Adipose tissue (tissue), 3 donors: ENCODE results near the gene TSPEAR. TPM values are rescaled to one million over a fixed set of nuclear protein-coding genes. Genes with fewer than 3 reads are reported as not detected.

Experiments used
- H3K27ac ChIP-seq: one replicate; pipeline ENCODE4 v1.5.1; 2013; ENCODE audit warnings: low read depth, low read length
- WGBS, 3 donors: extraction: QIAGEN DNeasy Blood & Tissue Kit; methylation state at CpG; one replicate each; pipeline ENCODE4 v1.1.7; 2013; 5-methylcytosine and 5-hydroxymethylcytosine counted together
- polyA plus RNA-seq, 3 donors: library from polyadenylated mRNA; stranded (reverse); fragments of 200-250 nt; gene quantifications; one replicate each; pipeline ENCODE4 v1.2.3, GENCODE V29; 2013
- donor health status: healthy with polysubstance abuse.
- donor health status: Bipolar disorder and iron deficiency.
- donor health status: healthy.

TSPEAR gene
- polyA plus RNA-seq, 3 donors, result 0.07 to 0.56 (median 0.10) TPM

DNA sequence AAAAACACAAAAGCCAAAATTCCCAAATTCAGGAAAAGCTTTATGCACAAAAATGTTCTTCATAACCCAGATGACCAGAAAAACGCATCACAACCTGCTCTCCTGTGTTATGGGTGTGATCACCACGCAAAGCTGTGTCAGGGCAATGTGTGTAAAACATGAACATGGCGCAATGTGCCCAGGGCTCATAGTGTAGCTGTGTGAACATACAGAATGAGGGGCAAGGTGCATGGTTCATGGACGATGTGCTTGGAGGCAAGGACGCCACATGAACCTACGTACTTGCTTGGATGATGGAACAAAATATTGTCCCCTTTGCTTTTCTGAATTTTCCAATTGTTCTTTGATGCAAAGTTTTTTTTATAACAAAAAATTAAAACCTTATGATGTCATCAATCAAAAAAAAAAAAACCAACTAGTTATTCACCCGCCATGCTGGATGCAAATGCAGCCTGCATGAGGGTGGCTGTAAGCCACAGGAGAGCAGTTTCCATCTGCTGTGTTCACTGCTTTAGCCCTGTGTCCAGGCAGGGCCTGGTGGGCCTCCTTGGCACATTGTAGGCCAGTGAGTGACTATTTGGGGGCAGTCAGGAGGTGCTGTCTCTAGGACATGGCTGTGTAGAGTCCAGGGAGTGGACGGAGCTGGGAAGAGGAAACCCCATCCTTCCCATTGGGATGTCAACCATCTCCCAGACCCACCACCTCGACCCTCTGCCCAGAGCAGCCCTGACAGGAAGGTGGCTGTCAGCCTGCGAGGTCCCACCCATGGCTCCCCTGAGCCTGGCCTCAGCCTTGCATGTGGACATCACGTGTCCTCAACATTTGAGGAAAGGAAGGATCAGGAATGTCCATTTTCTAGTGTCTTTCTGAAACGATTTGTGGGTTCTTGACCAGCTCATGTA is 185.0 kb downstream of the TSPEAR start:
- no peak overlapping the region for H3K27ac ChIP-seq
- WGBS, 3 donors, result 80 to 86% (median 85%) methylated on average over 12 of the region's 12 CpGs

DNA sequence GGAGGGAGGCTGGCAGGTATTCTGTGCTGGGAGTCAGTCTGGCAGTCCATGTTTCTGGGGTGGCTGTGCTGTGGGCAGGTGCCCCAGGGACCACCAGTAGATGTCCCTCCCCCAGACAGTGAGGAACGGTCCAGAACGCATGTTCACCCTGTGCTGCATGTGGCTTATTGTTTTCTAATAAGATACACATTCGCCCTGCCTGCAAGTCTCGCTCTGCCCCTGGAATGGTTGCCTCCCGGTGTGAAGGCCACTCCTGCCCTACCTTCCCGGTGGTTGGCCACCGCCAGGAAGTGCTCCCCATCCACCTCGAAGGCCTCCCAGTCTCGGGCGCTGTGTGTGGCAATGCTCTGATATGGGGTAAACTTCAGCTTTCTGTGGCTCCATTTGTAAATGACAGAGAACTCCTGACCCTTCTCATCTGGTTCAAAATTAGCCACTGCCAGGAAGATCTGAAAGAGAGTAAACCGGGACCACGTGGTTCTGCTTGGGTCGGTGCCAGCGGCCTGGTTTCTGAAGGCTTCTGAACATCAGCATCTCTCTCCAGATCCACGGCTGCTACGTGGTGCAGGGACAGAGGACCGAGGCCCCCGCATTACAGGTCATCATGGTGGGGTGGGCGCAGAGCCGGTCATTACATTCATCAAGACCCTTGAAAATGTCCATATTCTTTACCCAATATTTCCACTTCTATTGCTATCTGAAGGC is 185.8 kb downstream of the TSPEAR start:
- WGBS, 3 donors, result 82 to 87% (median 85%) methylated on average over 20 of the region's 20 CpGs

DNA sequence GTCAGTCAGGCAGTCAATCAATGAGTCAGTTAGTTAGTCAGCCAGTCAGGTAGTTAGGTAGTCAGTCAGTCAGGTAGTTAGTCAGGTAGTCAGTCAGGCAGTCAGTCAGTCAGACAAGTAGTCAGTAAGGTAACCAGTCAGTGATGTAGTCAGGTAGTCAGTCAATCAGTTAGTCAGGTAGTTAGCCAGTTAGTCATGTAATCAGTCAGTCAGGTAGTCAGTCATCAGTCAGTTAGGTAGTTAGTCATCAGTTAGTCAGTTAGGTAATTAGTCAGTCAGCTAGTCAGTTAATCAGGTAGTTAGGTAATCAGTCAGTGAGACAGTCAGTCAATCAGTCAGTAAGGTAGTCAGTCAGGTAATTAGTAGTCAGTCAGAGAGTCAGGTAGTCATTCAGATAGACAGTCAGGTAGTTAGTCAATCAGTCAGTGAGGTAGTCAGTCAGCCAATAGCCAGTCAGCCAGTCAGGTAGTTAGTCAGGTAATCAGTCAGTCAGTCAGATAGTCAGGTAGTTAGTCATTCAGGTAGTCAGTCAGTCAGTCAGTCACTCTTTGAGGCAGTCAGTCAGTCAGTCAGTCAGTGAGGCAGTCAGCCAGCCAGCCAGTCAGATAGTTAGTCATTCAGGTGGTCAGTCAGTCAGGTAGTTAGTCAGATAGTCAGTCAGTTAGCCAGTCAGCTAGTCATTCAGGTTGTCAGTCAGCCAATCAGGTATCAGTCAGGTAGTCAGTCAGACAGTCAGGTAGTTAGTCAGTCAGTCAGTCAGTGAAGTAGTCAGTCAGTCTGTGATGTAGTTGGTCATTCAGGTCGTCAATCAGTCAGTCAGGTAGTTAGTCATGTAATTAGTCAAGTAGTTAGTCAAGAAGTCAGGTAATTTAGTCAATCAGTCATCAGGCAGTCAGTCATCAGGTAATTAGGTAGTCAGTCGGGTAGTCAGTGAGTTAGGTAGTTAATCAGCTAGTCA is 186.7 kb downstream of the TSPEAR start:
- H3K27ac ChIP-seq, result no peak overlapping the region
- WGBS, 3 donors, result 54 to 82% (median 77%) methylated on average over 2 of the region's 2 CpGs

More for the DNA sequence above, 185.8 kb downstream of the TSPEAR start:
- H3K27ac ChIP-seq, result no peak overlapping the region

DNA sequence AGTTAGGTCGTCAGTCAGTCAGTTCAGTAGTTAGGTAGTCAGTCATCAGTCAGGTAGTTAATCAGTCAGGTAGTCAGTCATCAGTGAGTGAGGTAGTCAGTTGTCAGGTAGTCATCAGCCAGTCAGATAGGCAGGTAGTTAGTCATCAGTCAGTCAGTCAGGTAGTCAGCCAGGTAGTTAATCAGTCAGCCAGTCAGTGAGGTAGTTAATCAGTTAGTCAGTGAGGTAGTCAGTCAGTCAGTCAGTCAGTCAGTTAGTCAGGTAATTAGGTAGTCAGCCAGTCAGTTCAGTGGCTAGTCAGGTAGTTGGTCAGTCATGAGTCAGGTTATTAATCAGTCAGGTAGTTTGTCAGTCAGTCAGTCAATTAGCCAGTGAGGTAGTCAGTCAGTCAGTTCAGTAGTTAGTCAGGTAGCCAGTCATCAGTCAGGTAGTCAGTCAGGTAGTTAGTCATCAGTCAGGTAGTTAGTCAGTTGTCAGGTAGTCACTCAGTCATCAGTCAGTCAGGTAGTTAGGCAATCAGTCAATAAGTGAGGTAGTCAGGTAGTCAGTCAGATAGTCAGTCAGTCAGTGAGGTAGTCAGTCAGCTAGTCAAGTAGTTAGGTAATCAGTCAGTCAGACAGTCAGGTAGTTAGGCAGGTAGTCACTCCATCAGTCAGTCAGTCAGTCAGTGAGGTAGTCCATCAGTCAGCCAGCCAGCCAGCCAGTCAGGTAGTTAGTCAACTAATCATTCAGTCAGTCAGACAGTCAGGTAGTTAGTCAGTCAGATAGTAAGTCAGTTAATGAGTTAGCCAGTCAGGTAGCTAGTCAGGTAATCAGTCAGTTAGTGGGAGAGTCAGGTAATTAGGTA is 187.6 kb downstream of the TSPEAR start:
- WGBS, 3 donors, result 35 to 86% (median 85%) methylated on average over 1 of the region's 1 CpG
- no peak overlapping the region for H3K27ac ChIP-seq

- H3K27ac ChIP-seq, result no peak overlapping the region
- 50 to 83% (median 73%) methylated on average over 1 of the region's 1 CpG for WGBS, 3 donors
These were observed 188.6 kb downstream of the TSPEAR start for GRCh38 chr21:44522753-44523204.

- WGBS, 3 donors, result 83 to 90% (median 89%) methylated on average over 31 to 33 of the region's 33 CpGs
- H3K27ac ChIP-seq, result no peak overlapping the region
These were observed 189.2 kb downstream of the TSPEAR start for GRCh38 chr21:44521928-44522752.

DNA sequence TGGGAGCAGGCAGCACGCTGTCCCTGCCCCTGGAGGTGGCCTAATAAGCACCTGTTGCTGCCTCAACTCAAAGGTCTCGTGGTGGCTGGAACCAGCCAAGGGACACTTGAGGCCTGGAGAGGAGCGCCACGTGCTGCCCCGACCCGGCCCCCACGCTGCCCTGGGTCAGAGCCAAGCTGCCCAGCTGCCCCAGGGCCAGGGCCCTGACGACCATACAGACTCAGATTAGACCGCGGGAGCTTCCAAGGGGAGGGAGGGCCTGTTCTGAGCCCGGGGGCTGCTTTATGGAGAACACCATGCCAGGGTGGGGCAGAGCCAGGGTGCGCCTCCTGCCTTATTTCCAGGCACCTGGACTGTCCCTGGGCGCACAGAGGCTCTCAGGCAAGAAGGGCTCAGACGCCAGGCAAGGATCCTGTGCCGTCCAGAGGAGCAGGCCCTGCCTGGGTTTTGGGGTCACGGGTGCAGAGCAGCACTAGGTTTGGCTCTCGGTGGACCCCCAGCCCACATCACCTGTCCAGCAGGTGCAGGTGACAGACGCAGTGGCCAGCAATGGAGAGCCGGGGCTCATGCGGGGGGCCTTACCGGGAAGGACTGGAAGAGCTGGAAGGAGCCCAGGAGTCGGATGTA is 190.0 kb downstream of the TSPEAR start:
- no peak overlapping the region for H3K27ac ChIP-seq
- WGBS, 3 donors, result 86 to 90% (median 88%) methylated on average over 20 to 22 of the region's 22 CpGs

- 78 to 88% (median 87%) methylated on average over 31 of the region's 31 CpGs for WGBS, 3 donors
- H3K27ac ChIP-seq, result no peak overlapping the region
These were observed 190.8 kb downstream of the TSPEAR start for GRCh38 chr21:44520326-44521300.

DNA sequence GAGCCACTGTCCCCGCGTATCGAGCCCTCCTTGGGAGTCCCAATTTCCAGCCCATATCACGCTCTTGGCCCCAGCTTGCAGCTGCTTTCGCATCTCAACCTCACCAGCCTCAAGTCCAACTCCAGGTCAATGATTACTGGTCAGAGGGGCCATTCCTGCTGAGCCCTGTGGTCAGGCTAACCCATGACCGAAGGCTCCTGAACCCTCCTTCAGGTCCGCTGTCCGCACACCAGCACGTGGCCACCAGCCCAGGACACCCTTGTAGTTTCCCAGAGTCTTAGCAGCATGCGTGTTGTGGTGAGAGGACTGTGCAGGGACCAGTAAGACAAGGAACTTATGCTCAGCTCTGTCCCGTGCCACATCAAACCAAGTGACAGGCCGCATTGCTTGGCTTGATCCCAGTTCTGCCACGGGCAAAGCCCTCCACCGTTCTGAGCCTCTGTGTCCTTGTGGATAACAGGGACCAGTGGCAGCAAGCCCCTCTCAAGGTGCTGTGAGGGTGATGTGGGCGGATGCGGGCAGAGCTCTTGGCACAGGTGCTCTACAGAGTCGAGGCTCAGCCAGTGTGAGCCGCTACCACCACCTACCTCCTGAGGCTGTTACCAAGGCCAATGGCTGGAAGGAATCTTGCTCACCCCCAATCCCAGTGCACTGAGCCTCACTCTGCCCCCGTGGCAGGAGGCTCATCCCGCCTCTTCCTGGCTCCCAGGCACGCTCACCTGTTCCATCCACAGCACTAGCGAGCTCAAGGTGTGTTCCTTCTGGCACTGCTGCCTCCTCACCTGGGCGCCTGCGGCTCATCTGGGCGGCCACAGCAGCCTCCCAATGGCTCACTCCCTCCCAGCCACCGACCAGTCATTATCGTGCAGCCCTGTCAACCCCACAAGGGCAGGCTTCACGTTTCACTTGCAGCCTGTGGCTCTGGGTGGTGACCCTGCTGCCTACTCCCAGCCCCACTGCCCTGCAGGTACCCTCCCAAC is 191.7 kb downstream of the TSPEAR start:
- no peak overlapping the region for H3K27ac ChIP-seq
- 85 to 90% (median 89%) methylated on average over 28 of the region's 28 CpGs for WGBS, 3 donors

DNA sequence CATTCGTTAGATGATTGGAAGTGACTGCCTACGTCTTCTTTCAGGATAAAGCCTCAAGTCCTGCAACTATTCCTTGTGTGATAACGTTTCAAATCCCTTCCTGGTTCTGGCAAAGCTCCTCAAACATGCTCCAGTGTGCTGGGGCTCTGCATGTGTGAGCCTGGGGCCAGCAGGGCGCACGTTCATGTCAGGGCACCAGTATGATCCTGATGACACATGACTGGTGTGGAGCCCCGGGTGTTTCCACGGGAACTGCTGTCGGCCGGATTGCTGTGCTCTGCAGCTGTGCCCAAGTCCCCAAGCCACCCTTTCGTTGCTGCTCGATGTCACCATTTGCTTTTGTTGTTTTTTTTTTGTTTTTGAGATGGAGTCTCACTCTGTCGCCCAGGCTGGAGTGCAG is 192.7 kb downstream of the TSPEAR start:
- 52 to 81% (median 72%) methylated on average over 12 of the region's 12 CpGs for WGBS, 3 donors

GRCh38 chr21:44517175-44517899 is 194.0 kb downstream of the TSPEAR start:
- WGBS, 3 donors, result 73 to 84% (median 76%) methylated on average over 15 of the region's 15 CpGs
- H3K27ac ChIP-seq, result no peak overlapping the region

More for the DNA sequence above, 192.7 kb downstream of the TSPEAR start:
- H3K27ac ChIP-seq, result no peak overlapping the region

GRCh38 chr21:44516828-44517174 is 194.6 kb downstream of the TSPEAR start:
- WGBS, 3 donors, result 76 to 89% (median 89%) methylated on average over 10 of the region's 10 CpGs
- H3K27ac ChIP-seq, result no peak overlapping the region

- 82 to 86% (median 85%) methylated on average over 13 of the region's 13 CpGs for WGBS, 3 donors
- no peak overlapping the region for H3K27ac ChIP-seq
These were observed 195.0 kb downstream of the TSPEAR start for GRCh38 chr21:44516342-44516741.
